GM12864 (cell line): ENCODE measurements around the gene YIPF5.
A peak's percentile ranks its signal among the peaks of the same experiment; 100 is the strongest.

ENCODE experiments used
- DNase-seq: peaks from one replicate; pipeline ENCODE4 v3.0.0-alpha.2; 2011; ENCODE audit warnings: low read depth
- H3K4me3 ChIP-seq: 2 replicates; pipeline ENCODE4 v1.5.1; 2011; ENCODE audit warnings: mild to moderate bottlenecking, low read depth, low read length, control low read depth
- CTCF ChIP-seq: IDR thresholded peaks from 2 replicates; pipeline ENCODE4 v1.5.1; 2011; ENCODE audit warnings: low read depth, mild to moderate bottlenecking, moderate library complexity, low read length, control low read depth, inconsistent platforms; ENCODE audit errors: missing control alignments

Gene YIPF5

DNA sequence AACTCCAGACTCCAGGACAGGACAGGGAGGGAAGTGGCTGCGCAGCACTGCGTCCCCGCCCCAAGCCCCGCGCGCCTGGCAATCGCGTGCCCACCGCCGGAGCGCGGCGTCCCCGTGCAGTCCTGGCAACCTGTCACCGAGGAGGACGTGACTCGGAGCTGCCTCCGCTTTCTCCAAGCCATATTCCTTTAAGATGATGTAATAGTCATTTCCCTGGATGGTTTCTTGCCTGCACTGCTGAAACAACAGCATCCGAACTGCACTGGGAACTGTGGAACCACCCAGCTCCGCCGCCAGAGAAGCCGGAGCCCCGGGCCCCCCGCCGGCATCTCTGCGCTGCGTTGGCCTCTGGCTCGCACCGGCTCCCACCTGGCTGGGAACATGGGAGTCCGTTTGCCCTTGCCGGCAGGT lies 34.7 kb upstream of the YIPF5 start:
- no peak for DNase-seq
- TF ChIP-seq CTCF: no peak
- no peak overlapping the region for H3K4me3 ChIP-seq

DNA sequence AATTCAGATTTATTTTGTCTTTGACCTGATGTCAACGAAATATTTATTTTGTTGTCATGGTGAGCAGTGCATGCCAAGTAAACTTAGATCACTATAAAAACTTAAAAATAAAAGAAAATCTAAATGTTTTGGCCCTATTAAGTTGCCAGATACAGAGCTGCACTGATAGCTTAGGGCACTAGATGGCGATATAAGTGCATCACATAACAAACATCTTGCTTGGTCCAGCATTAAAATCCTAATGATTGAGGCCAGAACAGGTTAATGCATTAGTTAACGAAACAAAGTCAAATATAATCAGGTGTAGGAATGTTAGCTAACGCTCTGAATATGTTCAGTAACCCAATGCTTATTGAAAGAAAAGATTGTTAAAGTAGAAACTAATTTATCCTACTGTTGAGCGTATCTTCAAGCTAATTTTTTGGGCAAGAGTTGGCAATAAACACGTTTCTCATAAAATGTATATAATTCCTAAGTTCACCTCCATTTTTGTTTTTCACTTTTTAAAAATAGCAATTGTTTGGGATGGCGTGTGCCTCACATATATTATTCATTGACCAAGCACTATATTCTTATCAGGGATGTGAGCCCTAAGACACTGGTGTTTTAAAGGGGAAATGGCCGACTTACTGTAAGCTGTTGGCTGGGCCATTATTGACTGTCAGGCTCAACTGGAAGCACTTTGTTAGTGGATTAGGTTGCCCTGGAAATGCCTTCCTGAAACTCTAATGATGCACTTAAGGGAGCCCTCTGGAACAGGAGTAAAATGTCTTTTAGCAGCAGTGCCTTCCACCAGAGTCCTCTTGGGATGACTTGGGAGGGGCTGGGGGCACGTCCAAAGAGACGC lies 33.5 kb upstream of the YIPF5 start:
- DNase-seq: no peak
- TF ChIP-seq CTCF: peak; percentile 78
- no peak overlapping the region for H3K4me3 ChIP-seq

DNA sequence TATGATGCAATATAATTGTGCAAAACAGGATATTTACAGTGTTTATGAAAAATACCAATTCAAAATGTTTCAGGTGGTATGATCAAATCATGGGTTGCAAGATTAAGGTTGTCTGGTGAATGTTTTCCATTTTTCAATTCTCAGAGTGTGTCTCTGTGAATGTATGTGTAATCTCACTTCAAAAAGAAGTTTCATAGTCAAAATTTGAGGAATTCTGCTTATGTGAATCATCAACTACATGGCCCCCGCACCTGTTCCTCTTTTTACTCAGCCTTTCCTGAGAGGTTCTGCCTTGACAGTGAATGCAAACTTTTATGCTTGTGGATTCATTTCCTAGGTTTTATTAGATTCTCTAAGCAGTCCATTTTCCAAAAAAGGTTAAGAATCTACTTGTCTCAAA lies 32.3 kb upstream of the YIPF5 start:
- TF ChIP-seq CTCF: no peak
- H3K4me3 ChIP-seq: no peak overlapping the region
- no peak for DNase-seq

GRCh38 chr5:144202072-144202471 lies 31.6 kb upstream of the YIPF5 start:
- no peak for TF ChIP-seq CTCF
- no peak for DNase-seq
- H3K4me3 ChIP-seq: no peak overlapping the region

DNA sequence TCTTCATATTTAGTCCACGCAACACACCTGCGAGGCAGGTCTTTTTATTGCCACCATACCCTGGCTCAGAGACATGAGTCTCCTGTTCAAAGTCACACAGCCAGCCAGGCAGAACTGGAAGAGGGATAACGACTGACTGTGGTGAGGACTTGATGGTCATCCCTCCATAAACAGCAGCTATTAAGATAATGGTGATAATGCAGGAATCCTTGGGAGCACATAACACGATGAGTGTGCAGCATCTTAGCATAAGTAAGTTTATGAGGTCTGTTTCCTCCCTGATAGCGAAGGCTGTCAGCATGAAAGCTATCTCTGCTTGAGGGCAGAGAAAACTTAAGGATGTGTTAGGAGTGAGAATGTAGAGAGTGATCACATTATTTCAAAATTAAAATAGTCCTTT lies 31.1 kb upstream of the YIPF5 start:
- TF ChIP-seq CTCF: no peak
- DNase-seq: no peak
- no peak overlapping the region for H3K4me3 ChIP-seq

DNA sequence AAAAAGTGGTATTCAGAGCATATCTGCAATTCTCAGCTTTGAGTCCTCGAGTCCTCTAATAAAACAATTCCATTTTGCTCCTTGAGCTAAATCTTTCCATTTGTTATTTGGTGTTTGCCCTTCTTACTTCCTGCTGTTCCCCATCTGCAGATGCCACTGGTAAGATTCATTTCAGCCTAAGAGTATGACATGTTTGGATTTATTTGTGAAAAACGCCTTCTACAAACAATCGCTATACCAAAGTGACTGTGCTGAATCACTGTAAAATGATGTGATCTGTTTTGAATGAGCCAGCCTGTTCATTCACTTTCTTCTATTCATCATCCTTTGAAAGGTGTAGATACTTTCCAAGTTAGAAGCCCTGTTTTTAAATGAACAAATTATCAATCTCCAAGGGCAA lies 27.9 kb upstream of the YIPF5 start:
- no peak for TF ChIP-seq CTCF
- no peak for DNase-seq
- H3K4me3 ChIP-seq: no peak overlapping the region

DNA sequence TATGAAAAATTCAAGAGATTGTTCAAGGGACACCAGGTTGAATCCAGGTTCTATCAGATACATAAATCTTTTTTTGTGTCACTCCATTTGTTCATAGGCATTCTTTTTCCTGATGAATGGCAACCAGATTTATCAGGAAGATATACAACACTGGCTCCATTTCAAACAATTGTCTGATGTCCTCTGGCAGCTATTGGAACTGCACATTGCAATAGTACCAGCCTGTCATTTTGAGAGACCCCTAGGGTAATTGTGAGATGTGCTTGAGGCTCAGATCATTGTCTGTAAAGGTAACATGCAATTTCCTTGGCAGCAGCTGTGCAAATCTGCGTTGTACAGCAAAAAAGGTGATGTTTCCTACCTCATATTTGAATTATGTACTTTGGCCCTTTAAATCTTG lies 26.2 kb upstream of the YIPF5 start:
- H3K4me3 ChIP-seq: no peak overlapping the region
- TF ChIP-seq CTCF: no peak
- no peak for DNase-seq
